Left lung (tissue), 10 donors: ENCODE measurements around the gene GPATCH1. TPM values are rescaled to one million over a fixed set of nuclear protein-coding genes. Genes with fewer than 3 reads are reported as not detected.

Experiments used
- ATAC-seq: fragments of 200-7000 bp; cut with Tn5 transposase; one replicate; pipeline ENCODE4 v1.9.1; 2020; ENCODE audit warnings: moderate library complexity
- DNase-seq, 4 donors: peaks; one replicate each; pipeline ENCODE4 v3.0.0-alpha.2; 2013 to 2020
- H3K27ac ChIP-seq, 2 donors: fragments of 200-600 bp; sonication (generic) in 1 of 2; one replicate each; pipeline versions ENCODE4 v1.5.0 to v1.8.0; 2020 to 2021
- H3K27me3 ChIP-seq, 2 donors: fragments of 200-600 bp; sonication (generic) in 1 of 2; one replicate each; pipeline versions ENCODE4 v1.5.0 to v1.8.0; 2020 to 2021
- H3K36me3 ChIP-seq, 2 donors: fragments of 200-600 bp; sonication (generic) in 1 of 2; one replicate each; pipeline versions ENCODE4 v1.5.0 to v1.8.0; 2020 to 2021
- H3K4me1 ChIP-seq, 2 donors: fragments of 200-600 bp; one replicate each; pipeline ENCODE4 v1.8.0; 2021
- H3K4me3 ChIP-seq, 2 donors: fragments of 200-600 bp; sonication (generic) in 1 of 2; one replicate each; pipeline versions ENCODE4 v1.5.0 to v1.8.0; 2020 to 2021; ENCODE audit warnings: mild to moderate bottlenecking in 1 of 2
- H3K9me3 ChIP-seq, 2 donors: fragments of 200-600 bp; sonication (generic) in 1 of 2; one replicate each; pipeline versions ENCODE4 v1.5.0 to v1.8.0; 2020 to 2021
- intact Hi-C, 2 donors: fragments of 100-400 bp; cut with DNase I; formaldehyde crosslinking; loops; one replicate each; pipeline versions ENCODE4 v1.11.2 to v1.14.2; 2022
- polyA plus RNA-seq, 6 donors: library from polyadenylated mRNA; unstranded; fragments of 120-200 nt; gene quantifications; one replicate each; pipeline ENCODE4 v1.2.1, GENCODE V29; 2013; ENCODE audit not compliant: insufficient read length in 6 of 6
- total RNA-seq, 2 donors: library from RNA; stranded (reverse); fragmentation: NEBNext Ultra II Directional; extraction: Animal tissue kit (Norgen Biotek cat#: 25700); gene quantifications; one replicate each; pipeline ENCODE4 v1.2.1, GENCODE V29; 2021
- TF ChIP-seq, protein P1 (sequence below), 2 donors: fragments of 200-600 bp; sonication (generic) in 1 of 2; IDR thresholded peaks; one replicate each; pipeline versions ENCODE4 v1.5.0 to v1.8.0; 2021; ENCODE audit warnings: antibody characterized with exemption in 2 of 2
- donor health status: DM: no; HTN: yes; CAD: no.
- donor health status: DM: no; HTN: no; CAD: no.

GPATCH1 gene
- total and polyA plus RNA-seq, 8 donors: 5.4 to 19.9 (median 15.7) TPM

DNA sequence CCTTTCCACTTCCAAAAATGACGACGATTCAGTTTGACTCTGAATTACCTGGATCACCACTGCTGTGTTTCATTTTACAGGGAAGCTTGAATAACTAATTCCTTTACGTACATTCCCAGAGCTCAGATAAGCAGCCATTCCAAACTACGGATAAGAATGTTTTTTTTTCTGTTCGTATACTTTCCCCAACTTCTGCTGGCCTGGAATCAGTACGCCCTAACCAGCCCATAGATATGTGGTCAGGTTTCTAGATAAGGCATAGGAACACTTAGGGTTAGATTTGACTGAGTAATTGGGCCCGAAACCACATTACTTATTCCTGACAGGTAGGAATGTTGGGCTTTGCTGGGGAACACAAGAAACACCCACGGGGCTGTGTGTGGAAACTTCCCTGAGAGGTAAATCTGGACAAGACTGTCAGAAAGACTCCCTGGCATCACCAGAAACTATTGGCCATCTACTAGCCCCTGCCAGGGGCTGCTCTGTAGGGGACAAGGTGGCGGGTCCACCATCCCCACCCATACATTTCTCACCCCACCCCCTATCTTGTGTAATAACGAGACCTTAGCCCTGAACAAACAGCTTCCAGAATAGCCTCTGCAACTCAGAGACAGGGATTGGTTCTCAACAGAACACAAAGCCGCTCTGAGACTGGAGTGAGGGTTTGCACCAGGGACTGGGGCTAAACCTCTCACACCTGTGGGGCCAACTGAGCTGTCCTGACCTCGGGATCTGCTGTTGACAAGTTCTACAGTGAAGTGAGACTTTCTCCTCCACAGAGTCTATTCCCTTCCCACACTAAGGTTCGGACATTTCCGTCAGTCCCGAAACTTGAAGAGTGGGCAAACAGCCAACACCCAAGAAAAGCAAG is 31.9 kb upstream of the GPATCH1 start:
- DNase-seq: no peak
- H3K4me1 ChIP-seq: peaks cover 4 to 10% of the 10 kb centered on the region in 2 donors
- ATAC-seq: no peak
- intact Hi-C loops: no loop called here
- H3K27me3 ChIP-seq: no peaks in the 10 kb centered on the region
- no peak overlapping the region for H3K27ac ChIP-seq
- TF ChIP-seq, protein P1, sequence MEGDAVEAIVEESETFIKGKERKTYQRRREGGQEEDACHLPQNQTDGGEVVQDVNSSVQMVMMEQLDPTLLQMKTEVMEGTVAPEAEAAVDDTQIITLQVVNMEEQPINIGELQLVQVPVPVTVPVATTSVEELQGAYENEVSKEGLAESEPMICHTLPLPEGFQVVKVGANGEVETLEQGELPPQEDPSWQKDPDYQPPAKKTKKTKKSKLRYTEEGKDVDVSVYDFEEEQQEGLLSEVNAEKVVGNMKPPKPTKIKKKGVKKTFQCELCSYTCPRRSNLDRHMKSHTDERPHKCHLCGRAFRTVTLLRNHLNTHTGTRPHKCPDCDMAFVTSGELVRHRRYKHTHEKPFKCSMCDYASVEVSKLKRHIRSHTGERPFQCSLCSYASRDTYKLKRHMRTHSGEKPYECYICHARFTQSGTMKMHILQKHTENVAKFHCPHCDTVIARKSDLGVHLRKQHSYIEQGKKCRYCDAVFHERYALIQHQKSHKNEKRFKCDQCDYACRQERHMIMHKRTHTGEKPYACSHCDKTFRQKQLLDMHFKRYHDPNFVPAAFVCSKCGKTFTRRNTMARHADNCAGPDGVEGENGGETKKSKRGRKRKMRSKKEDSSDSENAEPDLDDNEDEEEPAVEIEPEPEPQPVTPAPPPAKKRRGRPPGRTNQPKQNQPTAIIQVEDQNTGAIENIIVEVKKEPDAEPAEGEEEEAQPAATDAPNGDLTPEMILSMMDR (IDR thresholded peaks at IDR 0.05): no peak
- no peaks in the 10 kb centered on the region for H3K9me3 ChIP-seq
- no peaks in the 10 kb centered on the region for H3K36me3 ChIP-seq
- H3K4me3 ChIP-seq: no peak overlapping the region

- ATAC-seq: no peak
- Histone ChIP-seq H3K9me3 (no peaks in the 10 kb centered on the region), H3K27me3 (no peaks in the 10 kb centered on the region), H3K36me3 (no peaks in the 10 kb centered on the region), H3K27ac (no peak overlapping the region), H3K4me3 (no peak overlapping the region), H3K4me1 (peaks cover 4 to 10% of the 10 kb centered on the region in 2 donors)
- TF ChIP-seq, protein P1 (IDR thresholded peaks at IDR 0.05): no peak
- intact Hi-C loops: no loop called here
- no peak for DNase-seq
Observed at GRCh38 chr19:33050110-33050509, 30.9 kb upstream of the GPATCH1 start.

DNA sequence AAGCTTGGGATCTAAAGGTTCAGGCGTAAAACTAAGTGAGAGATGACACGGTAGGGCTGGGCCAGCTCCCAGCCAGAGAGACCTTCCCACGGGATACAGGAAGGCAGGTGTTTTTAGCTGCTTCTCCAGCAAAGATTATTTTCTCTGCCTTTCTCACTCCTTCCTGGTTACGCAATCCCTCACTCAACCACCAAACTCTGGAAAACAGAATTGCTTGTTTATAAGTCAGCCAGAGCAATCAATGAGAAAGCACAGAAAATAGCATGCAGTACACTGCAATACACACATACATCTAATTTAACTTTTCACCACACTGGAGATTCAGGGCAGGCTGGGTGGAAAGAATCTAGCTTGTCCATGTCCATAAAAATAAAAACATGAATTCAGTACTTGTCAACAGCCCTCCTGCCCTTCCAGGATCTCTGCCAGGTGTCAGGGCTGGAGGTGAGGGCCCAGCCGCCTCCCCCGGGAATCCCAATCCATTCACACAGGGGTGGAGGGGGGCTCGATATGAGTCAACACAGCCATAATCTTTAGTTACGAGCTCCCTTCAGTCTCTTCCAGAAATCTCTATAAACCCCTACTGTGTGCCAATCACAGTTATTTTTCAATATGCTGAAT is 28.5 kb upstream of the GPATCH1 start:
- peak overlapping the region in 1 of 2 donors; percentile 7 for H3K27ac ChIP-seq
- intact Hi-C loops: no loop called here

DNA sequence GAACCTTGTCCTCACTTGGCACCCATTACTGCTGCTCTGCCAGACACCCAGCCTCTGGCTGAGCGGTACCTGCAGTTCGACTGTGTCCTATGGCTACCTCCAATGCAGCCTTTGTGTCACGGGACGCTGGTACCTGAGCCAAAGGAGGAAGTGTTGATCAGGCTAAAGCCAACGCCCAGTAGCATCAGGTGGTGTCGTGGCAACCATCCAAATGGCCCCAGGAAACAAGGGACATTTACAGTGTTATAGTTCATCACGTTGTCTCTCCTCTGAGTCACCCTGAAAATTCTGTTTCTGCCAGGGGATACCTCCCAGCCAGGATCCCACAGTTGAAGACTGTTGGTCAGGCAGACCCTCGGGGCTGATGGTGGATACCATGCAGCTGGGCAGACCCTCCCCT is 26.4 kb upstream of the GPATCH1 start:
- TF ChIP-seq, protein P1 (IDR thresholded peaks at IDR 0.05): no peak
- DNase-seq (no peak), ATAC-seq (no peak)
- Histone ChIP-seq H3K36me3 (no peaks in the 10 kb centered on the region), H3K4me3 (no peak overlapping the region), H3K4me1 (peaks cover 4 to 10% of the 10 kb centered on the region in 2 donors), H3K9me3 (no peaks in the 10 kb centered on the region), H3K27ac (no peak overlapping the region), H3K27me3 (no peaks in the 10 kb centered on the region)
- intact Hi-C loops: no loop called here

More for the DNA sequence above, 28.5 kb upstream of the GPATCH1 start:
- TF ChIP-seq, protein P1 (IDR thresholded peaks at IDR 0.05): no peak
- Histone ChIP-seq H3K27me3 (no peaks in the 10 kb centered on the region), H3K9me3 (no peaks in the 10 kb centered on the region), H3K36me3 (no peaks in the 10 kb centered on the region), H3K4me3 (no peak overlapping the region), H3K4me1 (peaks cover 4 to 10% of the 10 kb centered on the region in 2 donors)
- peak; percentile 64 for ATAC-seq
- DNase-seq: no peak

- TF ChIP-seq, protein P1 (IDR thresholded peaks at IDR 0.05): no peak
- intact Hi-C loops: no loop called here
- ATAC-seq (no peak), DNase-seq (no peak)
- Histone ChIP-seq H3K27me3 (peaks cover 0 to under 1% of the 10 kb centered on the region in 2 donors), H3K27ac (no peak overlapping the region), H3K9me3 (no peaks in the 10 kb centered on the region), H3K4me1 (peaks cover 4 to 10% of the 10 kb centered on the region in 2 donors), H3K36me3 (no peaks in the 10 kb centered on the region), H3K4me3 (no peak overlapping the region)
Observed at GRCh38 chr19:33055718-33056117, 25.3 kb upstream of the GPATCH1 start.
